LNCAP (cell line): ENCODE measurements around the gene TBC1D13.

ENCODE experiments used
- TF ChIP-seq, protein P1 (sequence below): fragments of 450-650 bp; IDR thresholded peaks from 2 replicates; pipeline ENCODE4 v1.5.1; 2017; ENCODE audit warnings: mild to moderate bottlenecking

TBC1D13 gene

DNA sequence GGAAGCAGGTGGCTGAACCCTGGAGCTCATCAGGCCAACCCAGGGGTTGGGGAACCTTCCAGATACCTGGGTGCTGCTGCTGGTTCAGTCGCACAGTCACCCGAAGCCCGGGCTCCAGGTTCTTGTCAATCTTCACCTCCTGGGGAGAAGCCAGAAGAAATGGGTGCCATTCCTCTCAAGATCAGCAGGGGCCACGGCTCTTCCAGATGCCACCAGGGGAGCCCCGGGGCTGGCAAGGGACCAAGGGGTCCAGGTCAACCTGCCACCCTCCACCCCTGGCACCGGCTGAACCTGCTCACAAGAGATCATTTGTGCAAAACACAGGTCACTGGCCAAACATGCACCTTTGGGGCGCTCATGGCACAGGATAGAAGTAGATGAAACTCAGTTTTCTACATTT is 37.9 kb downstream of the TBC1D13 start:
- TF ChIP-seq, protein P1, sequence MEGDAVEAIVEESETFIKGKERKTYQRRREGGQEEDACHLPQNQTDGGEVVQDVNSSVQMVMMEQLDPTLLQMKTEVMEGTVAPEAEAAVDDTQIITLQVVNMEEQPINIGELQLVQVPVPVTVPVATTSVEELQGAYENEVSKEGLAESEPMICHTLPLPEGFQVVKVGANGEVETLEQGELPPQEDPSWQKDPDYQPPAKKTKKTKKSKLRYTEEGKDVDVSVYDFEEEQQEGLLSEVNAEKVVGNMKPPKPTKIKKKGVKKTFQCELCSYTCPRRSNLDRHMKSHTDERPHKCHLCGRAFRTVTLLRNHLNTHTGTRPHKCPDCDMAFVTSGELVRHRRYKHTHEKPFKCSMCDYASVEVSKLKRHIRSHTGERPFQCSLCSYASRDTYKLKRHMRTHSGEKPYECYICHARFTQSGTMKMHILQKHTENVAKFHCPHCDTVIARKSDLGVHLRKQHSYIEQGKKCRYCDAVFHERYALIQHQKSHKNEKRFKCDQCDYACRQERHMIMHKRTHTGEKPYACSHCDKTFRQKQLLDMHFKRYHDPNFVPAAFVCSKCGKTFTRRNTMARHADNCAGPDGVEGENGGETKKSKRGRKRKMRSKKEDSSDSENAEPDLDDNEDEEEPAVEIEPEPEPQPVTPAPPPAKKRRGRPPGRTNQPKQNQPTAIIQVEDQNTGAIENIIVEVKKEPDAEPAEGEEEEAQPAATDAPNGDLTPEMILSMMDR = no peak

DNA sequence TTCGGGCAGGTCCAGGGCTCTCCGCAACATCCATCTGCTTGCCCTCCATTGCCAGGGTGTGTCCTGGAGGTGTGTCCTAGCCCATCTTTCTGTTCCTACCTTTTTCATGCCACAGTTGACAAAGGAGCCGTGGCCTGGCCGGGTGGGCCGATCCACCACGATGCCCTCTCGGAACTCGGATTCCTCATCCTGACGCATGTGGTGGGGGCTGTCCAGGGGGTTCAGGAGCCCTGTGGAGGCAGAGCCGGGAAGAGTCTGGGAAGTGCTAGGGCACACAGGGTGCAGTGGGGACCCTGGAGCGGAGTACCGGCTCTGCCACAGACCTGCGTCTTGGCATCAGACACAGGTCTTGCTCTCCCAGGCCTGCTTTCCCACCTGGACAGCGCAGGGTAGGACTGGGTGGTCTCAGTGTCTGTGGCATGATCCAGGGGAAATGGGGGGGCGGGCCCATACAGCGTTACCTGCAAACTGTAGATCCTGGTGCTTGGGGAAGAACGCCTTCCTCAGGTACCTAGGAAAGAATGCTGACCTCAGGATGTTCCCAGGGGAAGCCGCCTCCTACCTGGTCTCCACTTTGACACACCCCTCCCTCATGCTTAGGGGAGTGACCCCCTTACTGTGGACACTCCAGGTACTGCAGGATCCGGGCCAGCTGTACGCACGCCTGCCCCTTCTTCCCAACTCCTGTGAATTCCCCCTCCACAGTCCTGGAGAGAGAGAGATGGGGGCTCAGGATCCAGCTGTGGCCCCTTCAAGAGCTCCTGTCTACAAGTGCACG is 39.1 kb downstream of the TBC1D13 start:
- TF ChIP-seq, protein P1 = no peak

DNA sequence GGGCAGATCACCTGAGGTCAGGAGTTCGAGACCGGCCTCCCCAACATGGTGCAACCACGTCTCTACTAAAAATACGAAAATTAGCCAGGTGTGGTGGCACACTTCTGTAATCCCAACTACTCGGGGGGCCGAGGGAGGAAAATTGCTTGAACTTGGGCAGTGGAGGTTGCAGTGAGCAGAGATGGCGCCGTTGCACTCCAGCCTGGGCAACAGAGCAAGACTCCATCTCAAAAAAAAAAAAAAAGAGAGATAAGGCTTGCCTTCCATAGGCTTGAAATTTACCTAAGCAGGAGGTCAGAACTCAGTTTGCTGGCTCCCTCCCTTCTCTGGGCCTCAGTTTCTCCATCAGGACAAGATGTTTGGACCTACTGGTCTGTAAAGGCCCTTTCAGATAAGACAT is 41.2 kb downstream of the TBC1D13 start:
- TF ChIP-seq, protein P1 = no peak

DNA sequence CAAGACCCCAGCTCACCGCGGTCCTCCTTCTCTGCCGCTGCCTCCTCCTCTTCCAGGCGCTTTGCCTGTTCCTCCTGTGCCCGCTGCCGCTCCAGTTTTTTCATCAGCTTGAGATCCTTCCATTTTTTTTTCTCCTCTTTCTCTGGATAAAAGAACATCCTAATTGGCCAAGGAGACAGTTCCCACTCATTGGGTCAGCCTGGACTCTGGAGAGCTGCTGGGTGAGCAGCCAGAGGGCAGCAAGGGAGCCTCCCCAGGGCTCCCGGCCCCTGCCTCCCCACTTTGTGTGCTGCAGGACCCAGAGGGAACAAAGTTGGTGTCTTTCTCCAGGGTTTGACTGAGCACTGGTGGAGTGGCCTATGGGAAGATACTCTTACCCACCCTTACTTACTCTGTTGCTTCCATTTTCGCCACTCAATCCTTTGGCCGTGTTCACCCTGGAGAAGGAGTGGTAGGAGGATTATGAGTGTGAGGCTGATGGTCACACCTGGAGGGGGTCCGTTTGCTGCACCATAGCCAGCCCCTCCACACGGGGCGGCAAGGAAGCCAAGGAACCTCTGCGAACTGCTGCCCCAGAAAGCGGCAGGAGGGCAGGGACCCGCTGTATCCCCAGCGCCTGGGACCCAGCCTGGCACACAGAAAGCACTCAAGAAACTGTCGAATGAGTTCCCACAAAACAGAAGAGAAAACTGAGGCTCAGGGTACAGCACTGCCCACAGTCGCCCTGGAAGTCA is 41.8 kb downstream of the TBC1D13 start:
- TF ChIP-seq, protein P1 = no peak

DNA sequence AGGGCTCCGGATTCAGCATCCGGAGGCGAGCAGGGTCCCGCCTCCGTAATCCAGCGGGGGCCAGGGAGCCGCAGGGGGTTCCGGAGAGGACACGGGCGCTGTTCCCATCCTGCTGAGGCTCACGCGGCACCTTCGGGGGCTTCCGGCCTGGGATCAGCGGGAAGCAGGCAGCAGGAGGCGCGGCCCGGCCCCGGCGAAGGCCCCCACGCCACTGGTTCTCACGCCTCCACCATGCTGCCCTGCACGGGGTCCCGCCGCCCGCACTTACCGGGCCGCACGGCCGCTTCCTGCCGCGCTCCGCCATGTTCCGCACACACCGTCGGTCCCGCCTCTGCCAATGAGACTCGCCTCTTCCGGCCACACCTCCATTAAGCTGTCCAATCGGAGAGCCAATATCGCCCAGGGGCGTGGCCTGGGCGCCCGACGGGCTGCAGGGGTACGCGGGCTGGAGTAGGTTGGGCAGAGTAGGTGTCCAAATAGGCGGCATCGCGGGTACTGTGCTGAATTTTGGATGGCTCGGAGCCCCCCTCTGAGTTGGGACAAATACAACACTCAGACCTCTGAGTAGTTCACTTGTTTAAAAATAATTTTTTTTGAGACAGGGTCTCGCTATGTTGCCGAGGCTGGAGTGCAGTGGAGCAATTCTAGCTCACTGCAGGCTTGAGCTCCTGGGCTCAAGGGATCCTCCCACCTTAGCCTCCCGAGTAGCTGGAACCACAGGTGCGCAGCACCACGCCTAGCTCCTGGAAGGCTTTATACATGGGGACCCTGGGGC is 42.6 kb downstream of the TBC1D13 start, which contains the start of gene SPOUT1:
Gene SPOUT1, minus strand, starts transcription at position 318 of the 775 bp plus-strand sequence. Its CDS starts 14 bp downstream, at position 304.
- TF ChIP-seq, protein P1 = no peak

DNA sequence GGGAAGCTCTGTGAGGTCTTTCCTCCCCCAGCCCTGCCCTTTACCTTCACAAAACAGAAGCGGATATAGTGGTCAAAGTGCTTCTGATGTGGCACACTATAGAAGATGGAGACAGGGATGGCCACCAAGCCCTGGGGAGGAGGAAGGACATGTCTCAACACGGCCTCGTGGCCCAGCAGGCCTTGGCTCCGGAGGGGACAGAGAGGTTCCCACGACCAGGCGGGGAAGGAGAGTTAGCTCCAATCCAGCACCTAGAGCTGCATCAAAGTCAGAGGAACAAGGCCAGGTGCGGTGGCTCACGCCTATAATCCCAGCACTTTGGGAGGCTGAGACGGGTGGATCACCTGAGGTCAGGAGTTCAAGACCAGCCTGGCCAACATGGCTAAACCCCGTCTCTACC is 46.6 kb downstream of the TBC1D13 start:
- TF ChIP-seq, protein P1 = no peak
